Endothelial cell of umbilical vein (primary cell): Measurements from ENCODE around the gene YDJC. TPM values are rescaled to one million over a fixed set of nuclear protein-coding genes. Genes with fewer than 3 reads are reported as not detected.
"Not testable (repeated sequence)": the region's sequence is repeated elsewhere in the genome, so short reads cannot be mapped to it uniquely, and the experiment has no call there.

Experiments used
- BruUV-seq: library from RNA; stranded (reverse); fragments of 400-500 nt; replicated peaks from 2 replicates; lab custom pipeline; 2021; lab: Mats Ljungman, UMichigan
- CTCF ChIA-PET: fragments of 300-600, 350-600 bp; sonication (Branson Sonifier 250); formaldehyde crosslinking; loops from one replicate; lab custom pipeline; 2021; ENCODE audit warnings: antibody characterized with exemption, inconsistent platforms; lab: Charles Lee
- POLR2A ChIA-PET: fragments of 300-600, 350-600 bp; sonication (Branson Sonifier 250); formaldehyde crosslinking; loops from one replicate; lab custom pipeline; 2021; ENCODE audit warnings: antibody characterized with exemption, inconsistent platforms; lab: Charles Lee
- DNase-seq: peaks from one replicate; pipeline ENCODE4 v3.0.0-alpha.2; 2011; ENCODE audit warnings: low read depth, low spot score
- FAIRE-seq: peaks from 2 replicates; lab custom pipeline; 2011; peaks lifted over from hg19 to GRCh38; lab: Jason Lieb, UNC
- H2AFZ ChIP-seq: 2 replicates; pipeline ENCODE4 v1.6.0; 2012; ENCODE audit warnings: low read depth, low read length, control low read depth, inconsistent platforms
- H3K27ac ChIP-seq: 2 replicates; pipeline ENCODE4 v1.5.1; 2011; ENCODE audit warnings: low read depth, mild to moderate bottlenecking, control low read depth, low read length, moderate library complexity; ENCODE audit not compliant: insufficient read depth
- H3K27me3 ChIP-seq, 2 experiments: 2 replicates each; pipeline versions ENCODE4 v1.6.0 to v1.6.1; 2011; ENCODE audit warnings: low read length in 2 of 2, mixed read lengths in 1 of 2; ENCODE audit not compliant: control insufficient read depth in 2 of 2, insufficient read depth in 2 of 2
- H3K36me3 ChIP-seq, 2 experiments: 2 replicates in 1 of 2; 3 replicates in 1 of 2; pipeline ENCODE4 v1.5.1; 2011; ENCODE audit warnings: low read length in 2 of 2, mild to moderate bottlenecking in 1 of 2, moderate library complexity in 1 of 2; ENCODE audit not compliant: control insufficient read depth in 2 of 2, insufficient read depth in 2 of 2; ENCODE audit errors: extremely low read depth in 1 of 2
- H3K4me1 ChIP-seq: 3 replicates; pipeline ENCODE4 v1.5.1; 2011; ENCODE audit warnings: mild to moderate bottlenecking, low read length; ENCODE audit not compliant: control insufficient read depth, insufficient read depth; ENCODE audit errors: extremely low read depth
- H3K4me2 ChIP-seq: 2 replicates; pipeline ENCODE4 v1.6.1; 2011; ENCODE audit warnings: low read length, control low read depth, mixed read lengths; ENCODE audit not compliant: insufficient read depth
- H3K4me3 ChIP-seq, 3 experiments: fragments of 200-600 bp in 1 of 3; sonication (generic), shearing (Covaris generic) in 1 of 3; replicated peaks in 1 of 3; 2 replicates each; pipeline ENCODE4 v1.5.1; 2011 to 2016; ENCODE audit warnings: control low read depth in 3 of 3, low read length in 3 of 3, mild to moderate bottlenecking in 2 of 3, inconsistent platforms in 1 of 3, low read depth in 1 of 3, moderate library complexity in 1 of 3; ENCODE audit not compliant: insufficient read depth in 1 of 3
- H3K79me2 ChIP-seq: 2 replicates; pipeline ENCODE4 v1.6.0; 2012; ENCODE audit warnings: low read length, inconsistent platforms; ENCODE audit not compliant: control insufficient read depth, insufficient read depth
- H3K9ac ChIP-seq: replicated peaks from 2 replicates; pipeline ENCODE3; 2011; ENCODE audit warnings: low read length, control low read depth; ENCODE audit not compliant: insufficient read depth; ENCODE audit errors: extremely low read depth
- H3K9me1 ChIP-seq: replicated peaks from 3 replicates; pipeline ENCODE4 v1.6.0; 2011; ENCODE audit warnings: mild to moderate bottlenecking, low read length; ENCODE audit not compliant: control insufficient read depth, insufficient read depth; ENCODE audit errors: extremely low read depth
- H3K9me3 ChIP-seq: replicated peaks from 2 replicates; pipeline ENCODE4 v1.5.1; 2012; ENCODE audit warnings: low read length, inconsistent platforms; ENCODE audit not compliant: control insufficient read depth, insufficient read depth
- H4K20me1 ChIP-seq: replicated peaks from 2 replicates; pipeline ENCODE3; 2011; ENCODE audit warnings: mild to moderate bottlenecking, low read length; ENCODE audit not compliant: control insufficient read depth, insufficient read depth; ENCODE audit errors: extremely low read depth
- EZH2 ChIP-seq: IDR thresholded peaks from 2 replicates; pipeline ENCODE4 v1.6.1; 2012; ENCODE audit warnings: borderline replicate concordance, low read depth, mild to moderate bottlenecking, moderate library complexity, low read length, inconsistent platforms; ENCODE audit not compliant: severe bottlenecking
- FOS ChIP-seq: IDR thresholded peaks from 2 replicates; pipeline ENCODE4 v1.6.1; 2011; ENCODE audit warnings: mild to moderate bottlenecking, low read length, moderate library complexity, borderline replicate concordance; ENCODE audit not compliant: insufficient read depth
- GATA2 ChIP-seq: IDR thresholded peaks from 2 replicates; pipeline ENCODE4 v1.7.0; 2011; ENCODE audit warnings: low read depth, mild to moderate bottlenecking, moderate library complexity, mixed read lengths, low read length; ENCODE audit not compliant: insufficient read length, insufficient read depth
- JUN ChIP-seq: IDR thresholded peaks from 2 replicates; pipeline ENCODE4 v1.6.1; 2011; ENCODE audit warnings: borderline replicate concordance, low read depth; ENCODE audit not compliant: insufficient read length, insufficient read depth
- MYC ChIP-seq: IDR thresholded peaks from one replicate; pipeline ENCODE4 v1.6.1; 2011; ENCODE audit warnings: mild to moderate bottlenecking, low read depth, low read length
- POLR2A ChIP-seq: IDR thresholded peaks from 2 replicates; pipeline ENCODE4 v1.6.1; 2012; ENCODE audit warnings: low read depth, mild to moderate bottlenecking, control low read depth, low read length
- POLR2AphosphoS5 ChIP-seq: IDR thresholded peaks from 2 replicates; pipeline ENCODE4 v1.6.1; 2012; ENCODE audit warnings: low read depth, mild to moderate bottlenecking, control low read depth, low read length, moderate library complexity; ENCODE audit not compliant: insufficient read depth
- dilution Hi-C: fragments of 300-500 bp; cut with MboI; formaldehyde crosslinking; loops from one replicate; pipeline ENCODE4 v1.15.0; 2019; ENCODE audit warnings: low sequenced_read_pairs; ENCODE audit not compliant: extremely low pct_ligation_motif_present
- intact Hi-C: fragments of 100-400 bp; cut with micrococcal nuclease; formaldehyde crosslinking; loops from one replicate; pipeline ENCODE4 v1.10.0; 2022
- polyA plus RNA-seq, 4 experiments: library from polyadenylated mRNA; depleted of rRNA in 3 of 4; stranded (reverse) in 3 of 4; unstranded in 1 of 4; fragments of >200 nt; gene quantifications; 2 replicates each; pipeline versions ENCODE4 v1.2.1 to v1.2.3, GENCODE V29; 2011 to 2012; ENCODE audit warnings: missing spikeins in 1 of 4
- total RNA-seq: library from RNA; stranded (reverse); gene quantifications from 2 replicates; pipeline ENCODE4 v1.2.3, GENCODE V29; 2021
- TF ChIP-seq, protein P1 (sequence below): IDR thresholded peaks from 2 replicates; pipeline ENCODE4 v1.6.1; 2011; ENCODE audit not compliant: insufficient read depth, insufficient read length
- TF ChIP-seq, protein P2 (sequence below), 2 donors: IDR thresholded peaks; 1 replicate in 1 of 2; 2 replicates in 1 of 2; pipeline ENCODE4 v1.5.1; 2011; ENCODE audit warnings: low read length in 2 of 2, mild to moderate bottlenecking in 2 of 2, moderate library complexity in 2 of 2, control low read depth in 1 of 2, inconsistent platforms in 1 of 2, low read depth in 1 of 2; ENCODE audit not compliant: insufficient read depth in 1 of 2; ENCODE audit errors: extremely low read depth in 1 of 2

Gene YDJC
- total and polyA plus RNA-seq, 2 donors (not counting 3 experiments of a cell fraction or from before 2014, with no cell fraction given) = 27.2 to 29.9 TPM

DNA sequence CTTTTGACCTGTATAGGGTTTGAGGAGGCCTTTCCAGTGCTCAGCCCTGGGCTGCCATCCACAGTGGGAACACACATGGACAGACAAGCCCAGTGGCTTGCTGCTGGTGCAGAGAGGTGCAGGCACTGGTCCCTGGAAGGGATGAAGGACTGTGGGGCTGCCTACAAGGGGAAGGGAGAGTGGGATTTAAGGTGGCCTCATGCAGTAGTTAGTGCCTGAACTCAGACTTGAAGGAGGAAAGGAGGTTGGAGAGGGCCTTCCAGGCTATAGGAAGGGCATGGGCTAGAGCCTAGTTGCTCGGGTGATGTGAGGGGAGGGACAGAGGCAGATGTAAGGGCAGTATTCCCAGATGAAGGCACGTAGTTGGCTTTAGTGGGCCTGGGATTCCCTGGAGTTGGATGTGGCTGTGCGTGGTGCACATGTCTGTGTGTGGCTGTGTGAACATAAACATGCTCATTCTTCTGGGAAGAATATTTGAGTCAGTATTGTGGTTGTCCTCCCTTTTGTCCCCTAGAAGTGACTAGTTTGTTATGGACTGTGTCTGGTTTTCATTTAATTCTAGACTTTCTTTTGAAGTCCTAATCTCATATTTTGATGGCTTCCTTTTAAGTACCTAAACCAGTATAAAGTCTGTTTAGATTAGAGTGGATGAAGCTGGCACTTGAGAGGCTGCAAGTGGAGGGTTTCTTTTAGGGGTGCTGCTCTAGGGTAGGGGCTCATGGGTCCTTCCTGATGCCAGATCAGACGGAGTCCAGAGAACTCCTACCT lies 18.4 kb downstream of the YDJC start:
- ChIA-PET POLR2A (no interaction called here), CTCF (no interaction called here)
- H3K4me1 ChIP-seq = no peaks in the 10 kb centered on the region
- no peaks in the 10 kb centered on the region for H3K9me3 ChIP-seq
- peaks cover 13% of the 10 kb centered on the region for H4K20me1 ChIP-seq
- no peaks in the 10 kb centered on the region for H3K27me3 ChIP-seq
- no peak overlapping the region for H3K27ac ChIP-seq
- dilution Hi-C loops = no loop called here
- peaks cover 85% of the 10 kb centered on the region for H3K79me2 ChIP-seq
- intact Hi-C loops = no loop called here
- H3K9ac ChIP-seq = no peak overlapping the region
- no peak overlapping the region for H3K4me3 ChIP-seq
- TF ChIP-seq GATA2 = no peak
- TF ChIP-seq, protein P1, sequence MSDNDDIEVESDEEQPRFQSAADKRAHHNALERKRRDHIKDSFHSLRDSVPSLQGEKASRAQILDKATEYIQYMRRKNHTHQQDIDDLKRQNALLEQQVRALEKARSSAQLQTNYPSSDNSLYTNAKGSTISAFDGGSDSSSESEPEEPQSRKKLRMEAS = no peak
- TF ChIP-seq MYC = no peak
- TF ChIP-seq, protein P2, sequence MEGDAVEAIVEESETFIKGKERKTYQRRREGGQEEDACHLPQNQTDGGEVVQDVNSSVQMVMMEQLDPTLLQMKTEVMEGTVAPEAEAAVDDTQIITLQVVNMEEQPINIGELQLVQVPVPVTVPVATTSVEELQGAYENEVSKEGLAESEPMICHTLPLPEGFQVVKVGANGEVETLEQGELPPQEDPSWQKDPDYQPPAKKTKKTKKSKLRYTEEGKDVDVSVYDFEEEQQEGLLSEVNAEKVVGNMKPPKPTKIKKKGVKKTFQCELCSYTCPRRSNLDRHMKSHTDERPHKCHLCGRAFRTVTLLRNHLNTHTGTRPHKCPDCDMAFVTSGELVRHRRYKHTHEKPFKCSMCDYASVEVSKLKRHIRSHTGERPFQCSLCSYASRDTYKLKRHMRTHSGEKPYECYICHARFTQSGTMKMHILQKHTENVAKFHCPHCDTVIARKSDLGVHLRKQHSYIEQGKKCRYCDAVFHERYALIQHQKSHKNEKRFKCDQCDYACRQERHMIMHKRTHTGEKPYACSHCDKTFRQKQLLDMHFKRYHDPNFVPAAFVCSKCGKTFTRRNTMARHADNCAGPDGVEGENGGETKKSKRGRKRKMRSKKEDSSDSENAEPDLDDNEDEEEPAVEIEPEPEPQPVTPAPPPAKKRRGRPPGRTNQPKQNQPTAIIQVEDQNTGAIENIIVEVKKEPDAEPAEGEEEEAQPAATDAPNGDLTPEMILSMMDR (IDR thresholded peaks at IDR 0.05; ENCODE audit: extremely low read depth in 1 of 2, insufficient read depth in 1 of 2, low read depth in 1 of 2, low read length in 2 of 2) = no peak
- no peak for TF ChIP-seq EZH2
- no peak for TF ChIP-seq POLR2AphosphoS5
- TF ChIP-seq FOS = no peak
- TF ChIP-seq POLR2A = no peak
- no peak for TF ChIP-seq JUN
- H2AFZ ChIP-seq = no peak overlapping the region
- DNase-seq (no peak), FAIRE-seq (no peak)
- H3K36me3 ChIP-seq = peaks cover 9 to 22% of the 10 kb centered on the region in 2 experiments
- no peak overlapping the region for H3K4me2 ChIP-seq
- no TSS peak for BruUV-seq
- H3K9me1 ChIP-seq = no peaks in the 10 kb centered on the region

DNA sequence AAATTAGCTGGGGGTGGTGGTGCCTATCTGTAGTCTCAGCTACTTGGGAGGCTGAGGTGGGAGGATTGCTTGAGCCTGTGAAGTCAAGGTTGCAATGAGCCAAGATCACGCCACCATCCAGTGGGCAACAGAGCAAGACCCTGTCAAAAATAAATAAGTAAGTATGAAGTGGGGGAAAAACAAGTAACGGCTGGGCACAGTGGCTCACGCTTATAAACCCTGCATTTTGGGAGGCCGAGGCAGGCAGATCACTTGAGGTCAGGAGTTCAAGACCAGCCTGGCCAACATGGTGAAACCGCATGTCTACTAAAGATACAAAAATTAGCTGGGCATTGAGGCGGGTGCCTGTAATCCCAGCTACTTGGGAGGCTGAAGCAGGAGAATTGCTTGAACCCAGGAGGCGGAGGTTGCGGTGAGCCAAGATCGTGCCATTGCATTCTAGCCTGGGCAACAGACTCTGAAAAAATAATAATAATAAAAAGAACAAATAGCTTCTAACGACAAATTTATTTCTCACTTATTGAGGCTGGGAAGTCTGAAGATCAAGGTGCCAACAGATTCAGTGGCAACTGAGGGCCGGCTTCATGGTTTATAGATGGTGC lies 20.2 kb downstream of the YDJC start:
- H2AFZ ChIP-seq, POLR2A ChIA-PET, H3K4me3 ChIP-seq, H3K9ac ChIP-seq, H4K20me1 ChIP-seq, dilution Hi-C loops, BruUV-seq, DNase-seq, FAIRE-seq, H3K4me2 ChIP-seq, H3K9me3 ChIP-seq, intact Hi-C loops, H3K4me1 ChIP-seq, H3K27me3 ChIP-seq, H3K9me1 ChIP-seq, H3K27ac ChIP-seq: not testable (repeated sequence)
- H3K36me3 ChIP-seq = peaks cover 8 to 22% of the 10 kb centered on the region in 2 experiments
- CTCF ChIA-PET = interaction anchor here (1.0 to 1.2 kb wide), 2 partner anchors 11 to 16 kb away, joined by 3 read pairs; no protein-coding TSS in a partner anchor
- peaks cover 88% of the 10 kb centered on the region for H3K79me2 ChIP-seq
